ENCODE data around the gene CYTH1.

CYTH1 gene

DNA sequence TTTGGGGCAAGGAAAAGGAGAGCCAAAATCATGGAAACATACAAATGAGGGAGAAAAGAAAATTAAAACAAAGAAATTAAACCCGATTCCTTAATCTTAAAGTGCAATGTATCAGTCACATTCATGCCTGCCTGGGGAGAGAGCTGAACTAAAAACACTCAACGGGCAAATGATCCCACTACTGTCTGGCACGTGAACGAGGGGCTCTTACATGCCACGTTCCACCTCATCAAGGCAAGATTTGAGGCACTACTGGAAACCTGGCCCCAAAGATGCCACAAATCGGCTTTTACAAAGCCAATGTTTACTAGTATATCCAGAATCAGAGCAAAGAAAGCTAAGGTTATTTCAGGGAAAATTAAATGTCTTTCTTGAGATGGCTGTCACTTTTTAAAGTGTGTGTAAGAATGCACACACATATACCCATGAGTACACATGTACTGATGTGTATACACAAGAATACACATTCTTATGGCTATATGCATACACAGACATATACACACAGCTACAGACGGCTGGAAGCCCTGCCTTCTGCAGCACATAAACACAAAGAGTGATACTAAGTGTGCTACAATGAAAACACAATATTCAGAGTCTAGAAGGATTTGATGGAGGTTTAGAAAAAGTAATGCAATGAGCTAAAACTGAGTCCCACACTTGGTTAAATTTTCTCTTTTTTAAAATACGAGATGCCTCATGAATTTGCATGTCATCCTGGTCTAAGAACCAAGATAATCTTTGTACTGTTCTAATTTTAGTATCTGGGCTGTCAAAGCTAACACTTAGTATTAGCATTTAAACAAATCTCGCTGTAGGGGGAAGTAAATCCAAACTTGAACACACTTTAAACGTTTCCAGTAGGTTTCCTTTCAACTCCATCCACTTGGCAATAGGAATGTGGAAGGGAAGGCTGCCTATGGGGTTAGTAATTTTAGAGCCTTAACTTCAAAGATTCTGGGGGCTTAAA lies 85.8 kb downstream of the CYTH1 start:
- peaks cover 10% of the 10 kb centered on the region for H3K79me2 ChIP-seq
- no peaks in the 10 kb centered on the region for H3K36me3 ChIP-seq (ENCODE audit: control insufficient read depth, insufficient read depth, low read length)
- no peak overlapping the region for H3K4me2 ChIP-seq (ENCODE audit: low read length)
- no peaks in the 10 kb centered on the region for H3K9me3 ChIP-seq (ENCODE audit: control insufficient read depth, low read length)
- H3K9ac ChIP-seq, result no peak overlapping the region
- no peak overlapping the region for H2AFZ ChIP-seq
- H3K4me3 ChIP-seq (ENCODE audit: low read depth, low read length), result no peak overlapping the region
- H3K27me3 ChIP-seq (ENCODE audit: control insufficient read depth, insufficient read depth, low read length), result no peaks in the 10 kb centered on the region
- no peak overlapping the region for H3K27ac ChIP-seq
- TF ChIP-seq CTCF (IDR thresholded peaks at IDR 0.05), result no peak
- H3K4me1 ChIP-seq, result no peaks in the 10 kb centered on the region

- Histone ChIP-seq H3K4me1 (no peaks in the 10 kb centered on the region), H3K9ac (no peak overlapping the region), H2AFZ (no peak overlapping the region), H3K27me3 (ENCODE audit: control insufficient read depth, insufficient read depth, low read length) (no peaks in the 10 kb centered on the region), H3K27ac (no peak overlapping the region), H3K9me3 (ENCODE audit: control insufficient read depth, low read length) (no peaks in the 10 kb centered on the region), H3K4me3 (ENCODE audit: low read depth, low read length) (no peak overlapping the region), H3K79me2 (peaks cover 10% of the 10 kb centered on the region), H3K36me3 (ENCODE audit: control insufficient read depth, insufficient read depth, low read length) (no peaks in the 10 kb centered on the region), H3K4me2 (ENCODE audit: low read length) (no peak overlapping the region)
- TF ChIP-seq CTCF (IDR thresholded peaks at IDR 0.05), result no peak
Observed at GRCh38 chr17:78694805-78695531, 87.1 kb downstream of the CYTH1 start.

DNA sequence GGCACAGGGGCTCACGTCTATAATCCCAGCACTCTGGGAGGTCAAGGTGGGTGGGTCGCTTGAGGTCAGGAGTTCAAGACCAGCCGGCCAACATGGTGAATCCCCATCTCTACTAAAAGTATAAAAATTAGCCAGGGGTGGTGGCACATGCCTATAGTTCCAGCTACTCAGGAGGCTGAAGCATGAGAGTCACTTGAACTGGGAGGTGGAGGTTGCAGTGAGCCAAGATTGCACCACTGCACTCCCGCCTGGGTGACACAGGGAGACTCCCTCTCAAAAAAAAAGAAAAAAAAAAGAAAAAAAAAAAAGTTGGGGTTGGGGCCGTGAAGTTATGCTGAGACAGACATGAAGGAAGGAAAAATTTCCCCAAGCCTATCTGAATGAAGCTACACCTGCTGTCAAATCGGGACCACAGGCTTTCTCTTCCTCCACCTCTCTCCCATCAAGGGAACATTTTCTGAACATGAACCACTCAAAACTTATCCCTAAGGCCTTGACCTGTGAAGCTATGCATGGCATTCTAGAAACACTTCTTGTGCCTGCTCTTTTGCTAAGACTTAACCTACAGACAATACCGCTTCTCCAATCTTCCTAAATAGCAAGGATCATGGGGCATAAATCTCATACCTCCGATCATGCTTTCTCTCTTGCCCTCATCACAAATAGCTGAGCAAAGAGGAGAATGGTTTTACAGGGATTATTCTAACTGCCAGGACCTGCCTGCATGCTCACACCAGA lies 88.6 kb downstream of the CYTH1 start:
- H3K36me3 ChIP-seq (ENCODE audit: control insufficient read depth, insufficient read depth, low read length), result no peaks in the 10 kb centered on the region
- H3K4me1 ChIP-seq, result no peaks in the 10 kb centered on the region
- no peak overlapping the region for H3K27ac ChIP-seq
- no peak for TF ChIP-seq CTCF (IDR thresholded peaks at IDR 0.05)
- no peak overlapping the region for H2AFZ ChIP-seq
- no peaks in the 10 kb centered on the region for H3K9me3 ChIP-seq (ENCODE audit: control insufficient read depth, low read length)
- H3K4me3 ChIP-seq (ENCODE audit: low read depth, low read length), result no peak overlapping the region
- peaks cover 7% of the 10 kb centered on the region for H3K79me2 ChIP-seq
- H3K9ac ChIP-seq, result no peak overlapping the region
- no peaks in the 10 kb centered on the region for H3K27me3 ChIP-seq (ENCODE audit: control insufficient read depth, insufficient read depth, low read length)
- H3K4me2 ChIP-seq (ENCODE audit: low read length), result no peak overlapping the region

- H3K79me2 ChIP-seq, result peaks cover 6% of the 10 kb centered on the region
- no peaks in the 10 kb centered on the region for H3K4me1 ChIP-seq
- no peak overlapping the region for H3K4me2 ChIP-seq (ENCODE audit: low read length)
- H3K36me3 ChIP-seq (ENCODE audit: control insufficient read depth, insufficient read depth, low read length), result no peaks in the 10 kb centered on the region
- H3K9me3 ChIP-seq (ENCODE audit: control insufficient read depth, low read length), result no peaks in the 10 kb centered on the region
- H2AFZ ChIP-seq, result no peak overlapping the region
- no peak overlapping the region for H3K4me3 ChIP-seq (ENCODE audit: low read depth, low read length)
- no peaks in the 10 kb centered on the region for H3K27me3 ChIP-seq (ENCODE audit: control insufficient read depth, insufficient read depth, low read length)
- no peak for TF ChIP-seq CTCF (IDR thresholded peaks at IDR 0.05)
- no peak overlapping the region for H3K9ac ChIP-seq
- no peak overlapping the region for H3K27ac ChIP-seq
Observed at GRCh38 chr17:78692460-78693010, 89.5 kb downstream of the CYTH1 start.

Measured in parathyroid adenoma (tissue), 2 donors.